Measurements from ENCODE around the gene BMI1. TPM values are rescaled to one million over a fixed set of nuclear protein-coding genes. Genes with fewer than 3 reads are reported as not detected.

BMI1 gene
- total RNA-seq, 1 experiment from 2014 or later: 81.1 TPM

- Histone ChIP-seq H3K4me2 (ENCODE audit: low read length) (no peak overlapping the region), H3K9ac (ENCODE audit: low read length) (no peak overlapping the region), H3K79me2 (ENCODE audit: insufficient read depth, low read length) (no peaks in the 10 kb centered on the region), H3K4me3 (replicated peaks in 1 of 2; ENCODE audit: low read depth in 1 of 2, low read length in 2 of 2) (no peak overlapping the region), H3K27me3 (ENCODE audit: insufficient read depth, low read length) (no peaks in the 10 kb centered on the region), H4K20me1 (ENCODE audit: insufficient read depth) (no peaks in the 10 kb centered on the region), H3K36me3 (ENCODE audit: control insufficient read depth in 1 of 2, insufficient read depth in 2 of 2, low read length in 2 of 2) (no peaks in the 10 kb centered on the region), H3K4me1 (ENCODE audit: control insufficient read depth in 1 of 2, insufficient read depth in 2 of 2, low read length in 2 of 2) (no peaks in the 10 kb centered on the region), H3K9me2 (ENCODE audit: insufficient read depth) (no peaks in the 10 kb centered on the region; the same call in 1 of the 2 replicates), H2AFZ (ENCODE audit: low read depth, low read length, poor library complexity, severe bottlenecking) (peak overlapping the region; percentile 10), H3K9me3 (ENCODE audit: control insufficient read depth in 1 of 2, insufficient read depth in 1 of 2, low read depth in 1 of 2, low read length in 2 of 2) (no peaks in the 10 kb centered on the region), H3K27ac (ENCODE audit: low read depth, low read length) (no peak overlapping the region)
- ATAC-seq (no peak), DNase-seq (ENCODE audit: low read depth, low spot score) (no peak)
- ChIA-PET CTCF (no interaction called here), POLR2A (no interaction called here), RAD21 (ENCODE audit: low non-redundant PET in 1 of 2, low total read pairs in 2 of 2, uncharacterized antibody in 2 of 2, unreplicated experiment in 2 of 2) (no interaction called here)
- no peak for TF ChIP-seq SIN3A (IDR thresholded peaks at IDR 0.05; ENCODE audit: low read depth)
- TF ChIP-seq ATF3 (IDR thresholded peaks at IDR 0.05): no peak
- TF ChIP-seq CBX3 (IDR thresholded peaks at IDR 0.05; ENCODE audit: low read depth): no peak
- no peak for TF ChIP-seq TCF7L2 (IDR thresholded peaks at IDR 0.05; ENCODE audit: borderline replicate concordance, extremely low read depth, insufficient read depth, insufficient read length)
- no peak for TF ChIP-seq MAX (IDR thresholded peaks at IDR 0.05)
- TF ChIP-seq YY1 (IDR thresholded peaks at IDR 0.05; ENCODE audit: extremely low read depth, insufficient replicate concordance, low read depth, low read length): no peak
- TF ChIP-seq POLR2A (IDR thresholded peaks at IDR 0.05; ENCODE audit: borderline replicate concordance, extremely low read depth, insufficient read depth, insufficient read length): no peak
- no peak for TF ChIP-seq RAD21 (IDR thresholded peaks at IDR 0.05; ENCODE audit: low read depth)
- TF ChIP-seq CEBPB (IDR thresholded peaks at IDR 0.05; ENCODE audit: low read depth): no peak
- no peak for TF ChIP-seq ZNF274 (IDR thresholded peaks at IDR 0.05; ENCODE audit: low read depth, low read length)
- TF ChIP-seq ZFX (IDR thresholded peaks at IDR 0.05): no peak
- TF ChIP-seq ZBTB33 (IDR thresholded peaks at IDR 0.05; ENCODE audit: extremely low read depth, insufficient replicate concordance, low read length): no peak
- TF ChIP-seq EGR1 (IDR thresholded peaks at IDR 0.05; ENCODE audit: low read depth): no peak
- TF ChIP-seq ELF1 (IDR thresholded peaks at IDR 0.05; ENCODE audit: borderline replicate concordance, low read depth): no peak
- TF ChIP-seq SRF (IDR thresholded peaks at IDR 0.05; ENCODE audit: low read depth): no peak
- no peak for TF ChIP-seq CTCF (IDR thresholded peaks at IDR 0.05 in 2 of 3, conservative IDR thresholded peaks at IDR 0.05 in 1 of 3; ENCODE audit: borderline replicate concordance in 1 of 3, insufficient read depth in 1 of 3, low read depth in 2 of 3, low read length in 2 of 3)
- no peak for TF ChIP-seq EZH2 (IDR thresholded peaks at IDR 0.05)
- TF ChIP-seq SP1 (IDR thresholded peaks at IDR 0.05; ENCODE audit: low read depth): no peak
- TF ChIP-seq REST (IDR thresholded peaks at IDR 0.05; ENCODE audit: low read depth): no peak
- TF ChIP-seq EZH2phosphoT487 (IDR thresholded peaks at IDR 0.05; ENCODE audit: borderline replicate concordance): no peak
- intact Hi-C loops (cut with micrococcal nuclease): no loop called here
- BruUV-seq (replicated peaks): no TSS peak
These were observed 44.9 kb downstream of the BMI1 start for GRCh38 chr10:22365644-22366434.
